DND-41 (cell line): Measurements from ENCODE around the gene HECA.

ENCODE experiments used
- ATAC-seq: fragments of 200-7000 bp; cut with Tn5 transposase; 3 replicates; pipeline ENCODE4 v1.9.1; 2021; ENCODE audit warnings: low read depth; ENCODE audit not compliant: insufficient read depth
- DNase-seq: peaks from one replicate; pipeline ENCODE4 v3.0.0-alpha.2; 2020
- H2AFZ ChIP-seq: 2 replicates; pipeline ENCODE4 v1.6.0; 2012; ENCODE audit warnings: low read depth, low read length
- H3K27ac ChIP-seq: 2 replicates; pipeline ENCODE4 v1.5.1; 2012; ENCODE audit warnings: low read length, inconsistent platforms
- H3K27me3 ChIP-seq: fragments of 200-600 bp; sonication (generic); 2 replicates; pipeline ENCODE4 v1.6.0; 2012; ENCODE audit warnings: low read length, mild to moderate bottlenecking, inconsistent platforms; ENCODE audit not compliant: insufficient read depth, poor library complexity
- H3K36me3 ChIP-seq: 2 replicates; pipeline ENCODE4 v1.5.1; 2012; ENCODE audit warnings: low read length, inconsistent platforms; ENCODE audit not compliant: insufficient read depth
- H3K4me1 ChIP-seq: 2 replicates; pipeline ENCODE4 v1.5.1; 2012; ENCODE audit warnings: mild to moderate bottlenecking, low read length; ENCODE audit not compliant: insufficient read depth
- H3K4me2 ChIP-seq: 2 replicates; pipeline ENCODE4 v1.6.0; 2012; ENCODE audit warnings: mild to moderate bottlenecking, moderate library complexity, low read length, inconsistent platforms; ENCODE audit not compliant: insufficient read depth
- H3K4me3 ChIP-seq, 2 experiments: fragments of 200-600 bp in 1 of 2; shearing (Covaris generic) in 1 of 2; 2 replicates each; pipeline ENCODE4 v1.5.1; 2012 to 2016; ENCODE audit warnings: inconsistent platforms in 2 of 2, low read length in 2 of 2, mild to moderate bottlenecking in 2 of 2, low read depth in 1 of 2, moderate library complexity in 1 of 2
- H3K79me2 ChIP-seq: 2 replicates; pipeline ENCODE4 v1.6.0; 2012; ENCODE audit warnings: low read length, inconsistent platforms; ENCODE audit not compliant: insufficient read depth
- H3K9ac ChIP-seq: 2 replicates; pipeline ENCODE4 v1.6.0; 2012; ENCODE audit warnings: low read depth, mild to moderate bottlenecking, inconsistent platforms, low read length, moderate library complexity
- H3K9me3 ChIP-seq: 2 replicates; pipeline ENCODE4 v1.5.1; 2012; ENCODE audit warnings: low read length, moderate library complexity, mild to moderate bottlenecking, inconsistent platforms; ENCODE audit not compliant: insufficient read depth, severe bottlenecking
- H4K20me1 ChIP-seq: 2 replicates; pipeline ENCODE4 v1.6.0; 2012; ENCODE audit warnings: low read length; ENCODE audit not compliant: insufficient read depth
- EZH2 ChIP-seq: IDR thresholded peaks from 3 replicates; pipeline ENCODE4 v1.6.1; 2012; ENCODE audit warnings: borderline replicate concordance, low read depth, mild to moderate bottlenecking, moderate library complexity, low read length, inconsistent platforms; ENCODE audit not compliant: severe bottlenecking
- TF ChIP-seq, protein P1 (sequence below): IDR thresholded peaks from 2 replicates; pipeline ENCODE4 v1.5.1; 2012; ENCODE audit warnings: borderline replicate concordance, low read length, moderate library complexity, mild to moderate bottlenecking; ENCODE audit not compliant: poor library complexity, severe bottlenecking; ENCODE audit errors: extremely low read depth

Gene HECA

DNA sequence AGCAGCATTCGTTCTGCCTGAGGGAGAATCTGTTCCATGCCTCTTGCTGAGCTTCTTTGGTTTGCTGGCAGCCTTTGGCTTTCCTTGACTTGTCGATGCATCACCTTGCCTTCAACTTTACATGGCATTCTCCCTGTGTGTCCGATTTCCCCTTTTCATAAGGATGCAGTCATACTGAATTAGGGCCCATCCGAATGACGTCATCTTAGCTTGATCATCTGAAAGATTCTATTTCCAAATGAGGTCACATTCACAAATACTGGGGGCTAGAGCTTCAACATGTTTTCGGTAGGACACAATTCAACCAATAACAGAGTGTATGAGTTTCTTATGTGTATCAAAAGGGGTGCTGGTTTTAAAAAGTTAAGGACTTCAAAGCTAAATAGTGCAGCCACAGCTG lies 27.8 kb upstream of the HECA start:
- no peaks in the 10 kb centered on the region for H3K36me3 ChIP-seq
- H2AFZ ChIP-seq, result no peak overlapping the region
- no peaks in the 10 kb centered on the region for H3K9me3 ChIP-seq
- H3K27ac ChIP-seq, result no peak overlapping the region
- H3K4me1 ChIP-seq, result peaks cover 4% of the 10 kb centered on the region; the same call in 1 of the 2 replicates
- no peak overlapping the region for H3K9ac ChIP-seq
- DNase-seq (no peak), ATAC-seq (no peak)
- no peak overlapping the region for H3K4me3 ChIP-seq
- H4K20me1 ChIP-seq, result no peaks in the 10 kb centered on the region
- no peaks in the 10 kb centered on the region for H3K27me3 ChIP-seq
- TF ChIP-seq, protein P1, sequence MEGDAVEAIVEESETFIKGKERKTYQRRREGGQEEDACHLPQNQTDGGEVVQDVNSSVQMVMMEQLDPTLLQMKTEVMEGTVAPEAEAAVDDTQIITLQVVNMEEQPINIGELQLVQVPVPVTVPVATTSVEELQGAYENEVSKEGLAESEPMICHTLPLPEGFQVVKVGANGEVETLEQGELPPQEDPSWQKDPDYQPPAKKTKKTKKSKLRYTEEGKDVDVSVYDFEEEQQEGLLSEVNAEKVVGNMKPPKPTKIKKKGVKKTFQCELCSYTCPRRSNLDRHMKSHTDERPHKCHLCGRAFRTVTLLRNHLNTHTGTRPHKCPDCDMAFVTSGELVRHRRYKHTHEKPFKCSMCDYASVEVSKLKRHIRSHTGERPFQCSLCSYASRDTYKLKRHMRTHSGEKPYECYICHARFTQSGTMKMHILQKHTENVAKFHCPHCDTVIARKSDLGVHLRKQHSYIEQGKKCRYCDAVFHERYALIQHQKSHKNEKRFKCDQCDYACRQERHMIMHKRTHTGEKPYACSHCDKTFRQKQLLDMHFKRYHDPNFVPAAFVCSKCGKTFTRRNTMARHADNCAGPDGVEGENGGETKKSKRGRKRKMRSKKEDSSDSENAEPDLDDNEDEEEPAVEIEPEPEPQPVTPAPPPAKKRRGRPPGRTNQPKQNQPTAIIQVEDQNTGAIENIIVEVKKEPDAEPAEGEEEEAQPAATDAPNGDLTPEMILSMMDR, result no peak
- TF ChIP-seq EZH2, result no peak
- H3K79me2 ChIP-seq, result no peaks in the 10 kb centered on the region
- H3K4me2 ChIP-seq, result no peak overlapping the region

DNA sequence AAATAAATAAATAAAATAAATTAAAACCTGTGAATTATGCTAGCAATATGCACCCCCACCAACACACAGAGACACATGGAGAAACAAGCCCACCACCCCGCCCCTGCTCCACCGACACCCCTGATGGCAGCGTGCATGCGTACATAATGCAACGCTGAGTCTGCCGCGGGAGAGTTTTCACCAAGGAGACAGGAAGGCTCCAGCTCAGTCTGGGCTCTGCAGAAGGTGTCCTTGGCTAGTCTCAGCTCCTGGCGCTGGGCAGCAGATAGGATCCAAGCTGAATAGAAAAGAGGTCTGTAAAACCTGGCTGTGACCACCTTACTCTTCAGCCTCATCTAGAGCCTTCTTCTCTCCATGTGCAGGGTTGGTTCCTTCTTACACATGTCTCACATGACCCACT lies 26.5 kb upstream of the HECA start:
- Histone ChIP-seq H4K20me1 (no peaks in the 10 kb centered on the region), H3K4me1 (peaks cover 17% of the 10 kb centered on the region), H3K4me3 (no peak overlapping the region), H3K4me2 (no peak overlapping the region), H3K9ac (no peak overlapping the region), H3K36me3 (no peaks in the 10 kb centered on the region), H3K9me3 (no peaks in the 10 kb centered on the region), H2AFZ (no peak overlapping the region), H3K27ac (no peak overlapping the region), H3K27me3 (no peaks in the 10 kb centered on the region), H3K79me2 (no peaks in the 10 kb centered on the region)
- no peak for DNase-seq
- no peak for ATAC-seq
- TF ChIP-seq, protein P1, result no peak
- no peak for TF ChIP-seq EZH2

GRCh38 chr6:139109558-139109957 lies 25.3 kb upstream of the HECA start:
- Histone ChIP-seq H3K27ac (no peak overlapping the region), H3K4me2 (no peak overlapping the region), H3K9me3 (no peaks in the 10 kb centered on the region), H3K4me3 (no peak overlapping the region), H4K20me1 (no peaks in the 10 kb centered on the region), H3K27me3 (no peaks in the 10 kb centered on the region), H3K36me3 (no peaks in the 10 kb centered on the region), H2AFZ (no peak overlapping the region), H3K79me2 (no peaks in the 10 kb centered on the region), H3K4me1 (peaks cover 29% of the 10 kb centered on the region), H3K9ac (no peak overlapping the region)
- peak; percentile 51 for DNase-seq
- no peak for TF ChIP-seq EZH2
- TF ChIP-seq, protein P1, result peak; percentile 58
- no peak for ATAC-seq

DNA sequence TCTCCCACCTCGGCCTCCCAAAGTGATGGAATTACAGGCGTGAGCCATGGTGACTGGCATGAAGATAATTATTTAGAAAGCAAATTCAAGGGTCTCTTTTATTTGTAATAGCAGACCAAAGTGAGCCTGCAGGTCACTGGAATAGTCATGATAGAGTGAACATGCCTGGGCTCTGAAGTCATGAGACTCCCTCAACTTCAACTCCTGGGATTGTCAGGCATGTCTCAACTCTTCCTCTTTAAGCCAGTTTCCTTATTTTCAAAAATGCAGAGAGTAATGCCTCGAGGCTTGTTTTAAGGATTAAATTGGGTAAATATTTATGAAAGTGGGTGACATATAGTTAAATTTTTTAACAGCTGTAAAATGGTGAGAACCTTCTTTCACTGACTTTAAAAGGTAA lies 22.7 kb upstream of the HECA start:
- no peaks in the 10 kb centered on the region for H3K9me3 ChIP-seq
- TF ChIP-seq, protein P1, result no peak
- no peak for TF ChIP-seq EZH2
- H4K20me1 ChIP-seq, result no peaks in the 10 kb centered on the region
- H3K27me3 ChIP-seq, result no peaks in the 10 kb centered on the region
- no peak overlapping the region for H3K4me3 ChIP-seq
- no peaks in the 10 kb centered on the region for H3K79me2 ChIP-seq
- H3K9ac ChIP-seq, result no peak overlapping the region
- DNase-seq (no peak), ATAC-seq (no peak)
- peaks cover 50% of the 10 kb centered on the region for H3K4me1 ChIP-seq
- H3K27ac ChIP-seq, result no peak overlapping the region
- no peak overlapping the region for H2AFZ ChIP-seq
- no peaks in the 10 kb centered on the region for H3K36me3 ChIP-seq
- peak overlapping the region; percentile 58 for H3K4me2 ChIP-seq
